Measurements from ENCODE around the gene SLC9A6.
A peak's percentile ranks its signal among the peaks of the same experiment; 100 is the strongest.

SLC9A6 gene

GRCh38 chrX:135985157-135985972 lies at the start of gene SLC9A6:
SLC9A6 (plus strand) TSS chrX:135985435; CDS start chrX:135985659, 224 bp downstream.
- H3K4me3 ChIP-seq (ENCODE audit: low read depth, low read length) = peak within 1 kb of the TSS; percentile 78
- TF ChIP-seq CTCF (IDR thresholded peaks at IDR 0.05; ENCODE audit: borderline replicate concordance, insufficient read depth, low read depth, low read length) = no peak

GRCh38 chrX:135944486-135944885 lies 40.7 kb upstream of the SLC9A6 start:
- no peak overlapping the region for H3K4me3 ChIP-seq (ENCODE audit: low read depth, low read length)
- TF ChIP-seq CTCF (IDR thresholded peaks at IDR 0.05; ENCODE audit: borderline replicate concordance, insufficient read depth, low read depth, low read length) = no peak

GRCh38 chrX:135951291-135951690 lies 33.9 kb upstream of the SLC9A6 start:
- no peak for TF ChIP-seq CTCF (IDR thresholded peaks at IDR 0.05; ENCODE audit: borderline replicate concordance, insufficient read depth, low read depth, low read length)
- no peak overlapping the region for H3K4me3 ChIP-seq (ENCODE audit: low read depth, low read length)

DNA sequence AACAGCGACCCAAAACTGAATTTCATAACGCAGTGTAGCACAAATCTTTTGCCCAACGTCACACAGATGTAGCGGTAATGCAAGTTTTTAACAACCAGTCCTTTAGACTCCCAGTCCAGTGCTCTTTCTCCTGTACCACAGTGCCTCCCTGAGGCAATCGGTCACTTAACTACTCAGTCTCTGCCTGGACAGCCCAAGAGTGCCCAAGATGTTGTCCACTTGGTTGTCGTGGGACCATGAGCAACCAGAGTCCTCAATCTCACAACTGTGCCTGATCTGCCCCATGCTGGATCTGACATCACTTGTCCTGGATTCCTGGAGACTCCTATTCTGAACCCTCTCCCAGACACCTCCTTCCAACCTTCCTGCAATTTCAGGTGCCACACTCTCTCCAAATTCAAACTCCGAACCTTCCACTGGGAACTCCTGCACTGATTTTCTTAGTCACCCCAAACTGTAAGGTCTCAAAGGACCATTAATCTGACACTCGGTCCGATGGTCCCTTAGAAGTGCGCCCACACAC lies 12.1 kb upstream of the SLC9A6 start:
- peak overlapping the region; percentile 86 for H3K4me3 ChIP-seq (ENCODE audit: low read depth, low read length)
- TF ChIP-seq CTCF (IDR thresholded peaks at IDR 0.05; ENCODE audit: borderline replicate concordance, insufficient read depth, low read depth, low read length) = no peak

DNA sequence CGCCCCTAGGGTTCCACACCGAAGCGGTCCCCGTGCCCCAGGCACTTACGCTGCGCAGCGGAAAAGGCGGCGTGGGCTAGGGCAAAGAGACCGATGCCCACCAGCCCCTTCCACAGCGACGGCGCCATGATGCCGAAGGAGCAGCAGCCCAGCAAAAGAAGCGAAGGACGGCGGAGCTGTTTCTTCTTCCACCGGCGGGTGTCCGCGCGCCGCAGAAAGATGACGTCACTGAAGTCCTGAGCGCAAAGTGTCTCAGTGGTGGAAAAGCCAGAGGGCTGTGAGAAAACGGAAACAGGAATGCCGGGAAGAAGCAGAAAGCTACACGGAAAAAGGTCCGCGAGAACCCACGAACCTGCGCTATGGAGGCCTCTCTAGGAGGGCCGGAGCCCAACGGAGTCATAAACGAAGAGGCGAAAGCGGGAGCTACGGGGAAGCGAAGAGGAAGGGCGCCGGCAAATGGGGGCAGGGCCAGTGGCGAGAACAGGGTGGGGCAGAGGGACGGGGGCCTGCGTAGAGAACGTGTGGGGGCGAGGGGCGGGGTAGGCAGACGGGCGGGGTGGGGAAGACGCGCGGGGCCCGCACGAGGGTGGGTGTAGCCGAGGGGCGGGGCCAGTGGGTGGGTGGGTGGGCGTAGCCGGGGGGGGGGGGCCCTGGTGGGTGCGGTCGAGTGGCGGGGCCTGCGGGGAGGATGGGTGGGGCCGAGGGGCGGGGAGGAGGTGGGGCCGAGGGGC lies 11.5 kb upstream of the SLC9A6 start, which contains the start of gene MMGT1:
TSS of gene MMGT1 (minus strand) at position 441 of the 731 bp plus-strand sequence. CDS start at position 128, 313 bp downstream.
- H3K4me3 ChIP-seq (ENCODE audit: low read depth, low read length) = peak within 1 kb of the TSS; percentile 86
- TF ChIP-seq CTCF (IDR thresholded peaks at IDR 0.05; ENCODE audit: borderline replicate concordance, insufficient read depth, low read depth, low read length) = no peak

DNA sequence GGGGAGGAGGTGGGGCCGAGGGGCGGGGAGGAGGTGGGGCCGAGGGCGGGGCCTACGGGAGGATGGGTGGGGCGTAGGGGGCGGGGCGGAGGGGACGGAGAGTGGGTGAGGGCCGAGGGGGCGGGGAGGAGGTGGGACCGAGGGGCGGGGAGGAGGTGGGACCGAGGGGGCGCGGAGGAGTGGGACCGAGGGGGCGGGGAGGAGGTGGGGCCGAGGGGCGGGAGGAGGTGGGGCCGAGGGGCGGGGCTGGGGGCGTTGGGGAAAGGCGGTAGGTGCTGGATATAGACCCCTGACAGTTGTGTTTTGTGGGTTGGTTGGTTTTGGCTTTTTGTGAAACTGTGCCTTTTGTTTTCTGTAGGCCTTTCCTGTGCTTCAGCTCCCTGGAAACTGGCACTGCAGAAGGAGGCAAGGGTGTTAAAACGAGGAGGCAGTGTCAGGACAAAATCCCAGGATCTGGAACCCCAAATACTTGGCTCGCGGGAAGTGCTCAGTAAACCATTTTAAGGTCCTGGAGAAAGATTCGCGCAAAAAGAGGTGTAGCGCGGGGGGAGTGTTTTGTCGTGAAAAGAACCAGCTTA lies 10.9 kb upstream of the SLC9A6 start:
- no peak for TF ChIP-seq CTCF (IDR thresholded peaks at IDR 0.05; ENCODE audit: borderline replicate concordance, insufficient read depth, low read depth, low read length)
- no peak overlapping the region for H3K4me3 ChIP-seq (ENCODE audit: low read depth, low read length)

Data from GM12875 (cell line).